Brain microvascular endothelial cell (primary cell): ENCODE results near the gene FBXL14.

Experiments
- DNase-seq: peaks from one replicate; pipeline ENCODE4 v3.0.0-alpha.2; 2020
- H3K27ac ChIP-seq: fragments of 250-450 bp; sonication (Bioruptor Pico); 2 replicates; pipeline ENCODE4 v1.5.1; 2020; ENCODE audit warnings: mild to moderate bottlenecking, moderate library complexity
- H3K27me3 ChIP-seq: fragments of 250-450 bp; sonication (Bioruptor Pico); replicated peaks from 2 replicates; pipeline ENCODE4 v1.5.1; 2020; ENCODE audit warnings: mild to moderate bottlenecking
- H3K36me3 ChIP-seq: fragments of 250-450 bp; sonication (Bioruptor Pico); replicated peaks from 2 replicates; pipeline ENCODE4 v1.5.1; 2020; ENCODE audit warnings: mild to moderate bottlenecking
- H3K4me3 ChIP-seq: 2 replicates; pipeline ENCODE4 v1.5.1; 2011; ENCODE audit warnings: low read depth, mild to moderate bottlenecking, control low read depth, low read length, moderate library complexity
- in situ Hi-C: cut with HindIII; loops from 2 replicates; pipeline ENCODE4 v1.10.0; 2017; ENCODE audit warnings: low sequenced_read_pairs, low pct_ligation_motif_present
- TF ChIP-seq, protein P1 (sequence below): IDR thresholded peaks from 2 replicates; pipeline ENCODE4 v1.5.1; 2011; ENCODE audit warnings: low read depth, mild to moderate bottlenecking, moderate library complexity, low read length, control low read depth, inconsistent platforms; ENCODE audit errors: missing control alignments

Gene FBXL14

DNA sequence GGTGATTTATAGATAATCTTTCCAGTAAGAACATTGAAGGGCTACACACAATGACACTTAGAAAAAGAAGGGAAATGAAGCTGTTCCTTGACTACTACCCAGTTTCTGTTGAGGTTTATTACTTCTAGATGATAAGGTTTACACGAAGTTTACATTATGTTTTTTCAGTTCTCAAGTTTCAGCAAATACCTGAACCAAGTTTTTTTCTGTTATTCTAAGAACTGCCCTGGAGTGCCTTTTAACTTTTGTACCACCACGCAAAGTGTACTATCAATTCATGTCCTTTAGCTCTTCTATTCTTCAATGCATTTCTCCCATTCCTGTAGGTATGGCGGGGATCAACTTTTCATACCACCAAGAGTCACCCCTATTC, 5.8 kb downstream of the FBXL14 start:
- TF ChIP-seq, protein P1, sequence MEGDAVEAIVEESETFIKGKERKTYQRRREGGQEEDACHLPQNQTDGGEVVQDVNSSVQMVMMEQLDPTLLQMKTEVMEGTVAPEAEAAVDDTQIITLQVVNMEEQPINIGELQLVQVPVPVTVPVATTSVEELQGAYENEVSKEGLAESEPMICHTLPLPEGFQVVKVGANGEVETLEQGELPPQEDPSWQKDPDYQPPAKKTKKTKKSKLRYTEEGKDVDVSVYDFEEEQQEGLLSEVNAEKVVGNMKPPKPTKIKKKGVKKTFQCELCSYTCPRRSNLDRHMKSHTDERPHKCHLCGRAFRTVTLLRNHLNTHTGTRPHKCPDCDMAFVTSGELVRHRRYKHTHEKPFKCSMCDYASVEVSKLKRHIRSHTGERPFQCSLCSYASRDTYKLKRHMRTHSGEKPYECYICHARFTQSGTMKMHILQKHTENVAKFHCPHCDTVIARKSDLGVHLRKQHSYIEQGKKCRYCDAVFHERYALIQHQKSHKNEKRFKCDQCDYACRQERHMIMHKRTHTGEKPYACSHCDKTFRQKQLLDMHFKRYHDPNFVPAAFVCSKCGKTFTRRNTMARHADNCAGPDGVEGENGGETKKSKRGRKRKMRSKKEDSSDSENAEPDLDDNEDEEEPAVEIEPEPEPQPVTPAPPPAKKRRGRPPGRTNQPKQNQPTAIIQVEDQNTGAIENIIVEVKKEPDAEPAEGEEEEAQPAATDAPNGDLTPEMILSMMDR, result no peak
- Histone ChIP-seq H3K36me3 (no peaks in the 10 kb centered on the region), H3K27me3 (no peaks in the 10 kb centered on the region), H3K4me3 (no peak overlapping the region), H3K27ac (no peak overlapping the region)
- in situ Hi-C loops, result no loop called here
- DNase-seq, result no peak

DNA sequence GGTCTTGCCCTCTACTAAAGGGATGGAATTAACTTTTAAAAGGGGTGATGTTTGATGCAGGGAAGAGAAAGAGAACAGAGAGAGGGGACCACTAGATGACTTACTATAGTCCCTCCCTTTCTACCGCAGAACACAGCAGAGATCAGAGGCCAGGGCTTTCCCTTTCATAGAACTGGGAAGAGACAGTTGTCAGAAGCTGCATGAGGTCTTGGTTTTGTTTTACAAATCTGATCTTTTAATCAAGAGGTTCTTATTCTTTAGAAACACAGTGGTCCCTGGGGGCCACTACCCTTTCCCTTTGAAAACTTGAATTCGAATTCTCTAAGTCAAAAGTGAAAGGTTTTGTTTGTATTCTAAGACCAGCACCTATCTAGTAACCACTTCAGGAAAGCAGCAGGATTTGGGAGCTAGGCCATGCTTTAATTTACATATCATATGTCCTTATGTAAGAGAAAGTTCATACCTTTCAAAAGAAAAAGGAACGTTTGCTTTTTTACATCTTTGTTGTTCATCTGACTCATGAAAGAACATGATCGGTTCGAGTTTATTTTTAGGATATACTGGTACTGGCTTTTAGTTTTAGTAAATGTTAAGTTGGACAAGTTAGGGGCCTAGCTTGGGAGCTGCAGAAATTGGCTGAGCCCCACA, 6.3 kb downstream of the FBXL14 start:
- in situ Hi-C loops, result no loop called here
- DNase-seq, result no peak
- TF ChIP-seq, protein P1, result no peak
- Histone ChIP-seq H3K4me3 (no peak overlapping the region), H3K27ac (no peak overlapping the region), H3K36me3 (no peaks in the 10 kb centered on the region), H3K27me3 (no peaks in the 10 kb centered on the region)

DNA sequence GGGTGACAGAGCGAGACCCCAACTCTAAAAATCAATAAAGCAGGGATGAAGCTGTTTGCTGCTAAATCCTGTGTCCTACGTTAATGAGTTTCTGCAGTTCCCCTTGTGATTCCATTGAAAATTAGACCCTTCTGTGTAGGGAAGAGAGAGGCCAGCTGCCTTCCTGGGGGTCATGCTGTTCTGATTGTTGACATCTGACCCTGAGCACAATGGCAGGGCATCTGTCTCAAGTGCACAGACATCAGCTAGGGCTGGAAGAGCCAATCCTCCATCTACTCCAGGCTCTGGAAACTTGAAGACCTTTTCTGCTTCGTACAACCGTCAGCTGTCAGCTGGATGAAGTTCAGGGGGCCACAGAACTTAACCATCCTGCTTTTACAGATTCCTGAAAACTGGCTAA, 10.1 kb downstream of the FBXL14 start:
- no peak overlapping the region for H3K4me3 ChIP-seq
- DNase-seq, result no peak
- in situ Hi-C loops, result no loop called here
- TF ChIP-seq, protein P1, result no peak
- H3K36me3 ChIP-seq, result no peaks in the 10 kb centered on the region
- H3K27me3 ChIP-seq, result no peaks in the 10 kb centered on the region
- no peak overlapping the region for H3K27ac ChIP-seq

DNA sequence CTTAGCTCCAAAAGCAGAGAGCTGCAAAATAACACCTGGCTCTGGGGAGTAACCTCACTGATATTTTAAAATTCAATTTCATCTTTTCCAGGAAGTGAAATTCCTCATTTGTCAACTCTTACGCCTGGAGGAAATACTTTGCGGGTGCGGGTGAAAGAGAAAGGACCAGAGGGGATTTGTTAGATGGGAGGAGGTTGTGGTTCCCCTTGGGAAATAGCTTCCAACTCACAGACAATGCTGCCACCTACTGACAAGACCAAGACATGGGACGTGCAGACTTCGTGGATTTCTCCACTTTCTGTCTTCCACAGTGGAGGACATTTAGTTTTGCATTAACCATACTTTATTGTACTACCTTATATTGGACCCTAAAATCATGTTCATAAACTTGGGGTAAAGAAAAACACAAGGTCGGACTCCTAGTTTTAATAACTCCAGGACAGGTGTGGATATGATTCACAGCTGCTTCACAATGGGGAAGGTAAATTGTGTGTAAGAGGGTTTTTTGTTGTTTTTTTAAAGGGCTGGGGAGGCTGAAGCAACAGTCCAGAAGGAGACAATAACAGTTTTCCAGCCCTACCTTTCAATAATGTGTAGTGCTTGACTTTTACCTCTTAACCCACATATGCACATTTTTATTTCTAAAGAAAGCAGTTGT, 10.8 kb downstream of the FBXL14 start:
- TF ChIP-seq, protein P1, result peak; percentile 89
- in situ Hi-C loops, result no loop called here
- peak; percentile 67 for DNase-seq
- Histone ChIP-seq H3K27ac (no peak overlapping the region), H3K27me3 (no peaks in the 10 kb centered on the region), H3K4me3 (peak overlapping the region; percentile 13), H3K36me3 (no peaks in the 10 kb centered on the region)

DNA sequence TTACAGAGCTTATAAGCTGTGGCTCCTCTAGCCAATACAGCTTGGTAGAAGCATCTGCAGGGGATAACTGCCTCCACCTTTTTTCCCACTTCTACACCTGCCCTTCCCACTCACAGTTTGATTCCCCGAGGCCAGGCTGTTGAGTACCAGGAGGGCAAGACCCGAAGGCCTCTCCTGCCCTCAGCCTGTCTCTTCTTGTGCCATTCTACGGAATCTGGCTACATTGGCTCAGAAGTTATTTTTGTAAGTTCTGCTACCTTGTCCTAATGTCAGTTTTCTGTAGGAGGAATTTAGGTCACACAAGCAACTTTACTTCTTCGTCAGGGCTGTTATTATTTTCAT, 11.7 kb downstream of the FBXL14 start:
- Histone ChIP-seq H3K27ac (no peak overlapping the region), H3K4me3 (no peak overlapping the region), H3K27me3 (no peaks in the 10 kb centered on the region), H3K36me3 (no peaks in the 10 kb centered on the region)
- DNase-seq, result no peak
- TF ChIP-seq, protein P1, result no peak
- in situ Hi-C loops, result no loop called here
